Measurements from ENCODE around the gene ACOT13. TPM values are rescaled to one million over a fixed set of nuclear protein-coding genes. Genes with fewer than 3 reads are reported as not detected.
A peak's percentile ranks its signal among the peaks of the same experiment; 100 is the strongest.

Gene ACOT13
- 8.2 and 9.1 TPM in 2 replicates for total RNA-seq

GRCh38 chr6:24666641-24667377, at the start of gene ACOT13, which contains the start of gene TDP2:
ACOT13 (plus strand) TSS chr6:24667077; CDS start chr6:24667264, 187 bp downstream.
TDP2 (minus strand) TSS chr6:24666899; CDS start chr6:24666862, 37 bp downstream.
- Histone ChIP-seq H3K36me3 (ENCODE audit: control insufficient read depth, insufficient read depth, low read length) (peaks cover 1% of the 10 kb centered on the region), H3K27me3 (ENCODE audit: control insufficient read depth, insufficient read depth, low read length) (no peaks in the 10 kb centered on the region), H3K4me3 (ENCODE audit: low read depth, low read length) (peak within 1 kb of the TSS; percentile 100)
- peak; percentile 85 for DNase-seq (ENCODE audit: low read depth)
- peak; percentile 48 for TF ChIP-seq CTCF (IDR thresholded peaks at IDR 0.05; ENCODE audit: insufficient read depth, low read length, poor library complexity, severe bottlenecking)

DNA sequence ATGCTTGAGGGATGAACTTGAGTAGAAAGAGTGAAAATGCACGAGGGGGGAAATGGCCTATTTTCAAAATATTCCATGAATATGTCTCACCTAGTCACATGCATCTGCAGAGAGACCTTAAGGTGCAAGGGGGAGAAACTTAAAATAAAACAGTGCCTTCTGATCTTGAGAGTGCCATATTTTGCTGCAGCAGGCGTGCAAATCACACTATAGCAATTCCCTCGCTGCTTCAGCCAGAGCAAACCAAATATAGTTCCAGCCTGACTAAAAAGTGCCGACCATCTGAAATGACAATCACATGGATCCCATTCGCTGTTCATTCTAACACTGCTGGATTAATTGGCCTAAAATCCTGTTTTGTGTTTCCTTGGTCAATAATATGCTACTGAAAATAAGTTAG, 47.2 kb upstream of the ACOT13 start:
- no peak for TF ChIP-seq CTCF (IDR thresholded peaks at IDR 0.05; ENCODE audit: insufficient read depth, low read length, poor library complexity, severe bottlenecking)

GRCh38 chr6:24620637-24621036, 46.2 kb upstream of the ACOT13 start:
- Histone ChIP-seq H3K36me3 (ENCODE audit: control insufficient read depth, insufficient read depth, low read length) (no peaks in the 10 kb centered on the region), H3K4me3 (ENCODE audit: low read depth, low read length) (no peak overlapping the region), H3K27me3 (ENCODE audit: control insufficient read depth, insufficient read depth, low read length) (no peaks in the 10 kb centered on the region)
- DNase-seq (ENCODE audit: low read depth) = no peak
- no peak for TF ChIP-seq CTCF (IDR thresholded peaks at IDR 0.05; ENCODE audit: insufficient read depth, low read length, poor library complexity, severe bottlenecking)

More for the DNA sequence above, 47.2 kb upstream of the ACOT13 start:
- no peaks in the 10 kb centered on the region for H3K27me3 ChIP-seq (ENCODE audit: control insufficient read depth, insufficient read depth, low read length)
- no peak for DNase-seq (ENCODE audit: low read depth)
- no peaks in the 10 kb centered on the region for H3K36me3 ChIP-seq (ENCODE audit: control insufficient read depth, insufficient read depth, low read length)
- no peak overlapping the region for H3K4me3 ChIP-seq (ENCODE audit: low read depth, low read length)

DNA sequence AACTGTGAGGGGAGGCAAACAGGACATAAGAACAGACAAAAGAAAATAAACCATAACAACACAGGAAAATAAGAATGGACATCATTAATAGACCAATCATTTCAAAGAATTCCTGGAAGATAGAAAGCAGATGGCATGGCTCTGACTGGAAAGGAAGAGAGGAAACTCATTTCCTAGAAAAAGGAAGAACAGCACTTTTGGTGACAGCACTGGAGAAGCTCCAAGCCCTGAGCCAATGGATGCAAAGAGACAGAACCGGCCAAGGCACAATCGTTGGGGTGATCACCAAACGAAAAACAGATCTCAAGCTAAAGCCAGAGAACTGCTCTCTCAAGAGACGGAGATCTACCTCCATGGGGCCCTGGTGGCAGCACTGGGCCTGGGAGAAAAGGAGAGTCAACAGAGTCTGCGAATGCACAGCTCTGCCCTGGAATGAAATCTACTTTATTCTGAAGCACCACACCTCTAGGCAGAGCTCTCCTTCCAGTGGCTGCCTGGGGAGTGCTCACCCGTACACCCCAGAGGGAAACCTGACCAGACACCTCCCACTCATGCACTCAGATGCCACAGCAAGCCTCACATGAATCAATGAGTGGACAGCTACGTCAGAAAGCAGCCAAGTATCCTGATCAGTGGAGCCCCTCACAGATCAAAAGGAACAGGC, 45.1 kb upstream of the ACOT13 start:
- Histone ChIP-seq H3K27me3 (ENCODE audit: control insufficient read depth, insufficient read depth, low read length) (no peaks in the 10 kb centered on the region), H3K4me3 (ENCODE audit: low read depth, low read length) (no peak overlapping the region), H3K36me3 (ENCODE audit: control insufficient read depth, insufficient read depth, low read length) (no peaks in the 10 kb centered on the region)
- DNase-seq (ENCODE audit: low read depth) = no peak
- TF ChIP-seq CTCF (IDR thresholded peaks at IDR 0.05; ENCODE audit: insufficient read depth, low read length, poor library complexity, severe bottlenecking) = no peak

DNA sequence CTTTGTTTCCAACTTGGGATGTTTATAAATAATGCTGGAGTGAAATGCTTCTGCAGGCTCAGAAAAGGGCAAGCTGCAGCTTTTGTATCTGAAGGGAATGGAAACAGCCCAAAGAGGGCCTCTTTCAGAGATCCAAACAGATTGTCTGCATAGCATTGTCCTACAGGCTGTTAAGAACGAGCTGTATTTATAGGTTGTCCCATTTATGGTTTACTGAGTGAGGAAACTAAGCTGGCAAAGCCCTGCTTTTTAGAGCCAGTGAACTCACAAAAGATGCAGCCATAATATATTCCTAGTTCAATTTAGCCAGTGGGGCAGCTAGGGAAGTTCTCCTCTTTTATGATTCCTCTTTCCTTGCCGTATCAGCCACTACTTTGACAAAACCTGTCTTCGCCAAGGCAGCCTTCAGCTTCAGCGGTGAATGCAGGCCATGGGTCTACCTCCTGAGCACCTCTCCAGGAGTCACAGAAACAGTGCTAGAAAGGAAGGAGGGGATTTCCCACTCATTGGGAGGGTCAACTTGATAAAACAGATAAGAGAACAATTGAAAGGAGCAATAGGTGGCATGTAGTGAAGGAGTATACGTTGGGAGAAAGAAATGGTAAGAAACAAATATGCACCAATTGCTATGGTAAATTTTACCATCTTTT, 35.9 kb upstream of the ACOT13 start:
- TF ChIP-seq CTCF (IDR thresholded peaks at IDR 0.05; ENCODE audit: insufficient read depth, low read length, poor library complexity, severe bottlenecking) = no peak
- Histone ChIP-seq H3K36me3 (ENCODE audit: control insufficient read depth, insufficient read depth, low read length) (no peaks in the 10 kb centered on the region), H3K4me3 (ENCODE audit: low read depth, low read length) (no peak overlapping the region), H3K27me3 (ENCODE audit: control insufficient read depth, insufficient read depth, low read length) (no peaks in the 10 kb centered on the region)
- DNase-seq (ENCODE audit: low read depth) = no peak
